Mesothelial cell of epicardium (in vitro differentiated cells): Measurements from ENCODE around the gene POLRMT. TPM values are rescaled to one million over a fixed set of nuclear protein-coding genes. Genes with fewer than 3 reads are reported as not detected.

Experiments
- DNase-seq, 2 experiments: peaks; one replicate each; pipeline ENCODE4 v3.0.0; 2021; ENCODE audit warnings: low spot score in 2 of 2; ENCODE audit not compliant: unreplicated experiment in 2 of 2
- H3K27ac Mint-ChIP-seq: 2 replicates; pipeline ENCODE4 v1.8.0; 2021; ENCODE audit warnings: mixed read lengths
- H3K27me3 Mint-ChIP-seq: 2 replicates; pipeline ENCODE4 v1.8.0; 2021; ENCODE audit warnings: low read depth, mixed read lengths
- H3K36me3 Mint-ChIP-seq: 2 replicates; pipeline ENCODE4 v1.8.0; 2021; ENCODE audit warnings: mixed read lengths
- H3K4me1 Mint-ChIP-seq: 2 replicates; pipeline ENCODE4 v1.8.0; 2021; ENCODE audit warnings: mixed read lengths
- H3K4me3 Mint-ChIP-seq: 2 replicates; pipeline ENCODE4 v1.8.0; 2021; ENCODE audit warnings: mild to moderate bottlenecking, moderate library complexity, mixed read lengths
- H3K9me3 Mint-ChIP-seq: 2 replicates; pipeline ENCODE4 v1.8.0; 2021; ENCODE audit warnings: mixed read lengths
- CTCF ChIP-seq: fragments of 200-600 bp; sonication (generic); IDR thresholded peaks from one replicate; pipeline ENCODE4 v1.5.0; 2021; ENCODE audit warnings: antibody characterized with exemption; ENCODE audit not compliant: unreplicated experiment
- total RNA-seq: library from RNA; stranded (reverse); gene quantifications from 3 replicates; pipeline ENCODE4 v1.2.1, GENCODE V29; 2021

POLRMT gene
- total RNA-seq, 1 donor from 2014 or later: 56.4 TPM

- no peak overlapping the region for H3K27ac Mint-ChIP-seq
- H3K4me1 Mint-ChIP-seq: peaks cover 4% of the 10 kb centered on the region
- peaks cover 23% of the 10 kb centered on the region for H3K36me3 Mint-ChIP-seq
- no peak for DNase-seq
- no peak for TF ChIP-seq CTCF
- no peaks in the 10 kb centered on the region for H3K27me3 Mint-ChIP-seq
- no peaks in the 10 kb centered on the region for H3K9me3 Mint-ChIP-seq
- no peak overlapping the region for H3K4me3 Mint-ChIP-seq
These were observed 20.4 kb downstream of the POLRMT start for GRCh38 chr19:612941-613340.

GRCh38 chr19:611481-611868 is 21.9 kb downstream of the POLRMT start:
- no peak overlapping the region for H3K4me3 Mint-ChIP-seq
- peaks cover 4% of the 10 kb centered on the region for H3K4me1 Mint-ChIP-seq
- TF ChIP-seq CTCF: no peak
- H3K27ac Mint-ChIP-seq: no peak overlapping the region
- H3K9me3 Mint-ChIP-seq: no peaks in the 10 kb centered on the region
- no peak for DNase-seq
- H3K27me3 Mint-ChIP-seq: no peaks in the 10 kb centered on the region
- peaks cover 20% of the 10 kb centered on the region for H3K36me3 Mint-ChIP-seq

GRCh38 chr19:610801-611480 is 22.4 kb downstream of the POLRMT start:
- peaks cover 4% of the 10 kb centered on the region for H3K4me1 Mint-ChIP-seq
- no peak for DNase-seq

GRCh38 chr19:610071-610800 is 23.1 kb downstream of the POLRMT start:
- Mint-ChIP-seq H3K9me3 (no peaks in the 10 kb centered on the region), H3K27me3 (no peaks in the 10 kb centered on the region), H3K4me3 (no peak overlapping the region), H3K36me3 (peaks cover 17% of the 10 kb centered on the region), H3K27ac (no peak overlapping the region), H3K4me1 (peaks cover 4% of the 10 kb centered on the region)
- DNase-seq: no peak
- TF ChIP-seq CTCF: no peak

More at GRCh38 chr19:610801-611480, 22.4 kb downstream of the POLRMT start:
- Mint-ChIP-seq H3K36me3 (peaks cover 20% of the 10 kb centered on the region), H3K27me3 (no peaks in the 10 kb centered on the region), H3K27ac (peak overlapping the region; percentile 54), H3K9me3 (no peaks in the 10 kb centered on the region), H3K4me3 (no peak overlapping the region)
- TF ChIP-seq CTCF: no peak

GRCh38 chr19:609004-609346 is 24.4 kb downstream of the POLRMT start:
- Mint-ChIP-seq H3K4me1 (peaks cover 4% of the 10 kb centered on the region), H3K27ac (no peak overlapping the region), H3K4me3 (no peak overlapping the region), H3K27me3 (no peaks in the 10 kb centered on the region), H3K9me3 (no peaks in the 10 kb centered on the region), H3K36me3 (peaks cover 7% of the 10 kb centered on the region)
- no peak for DNase-seq
- no peak for TF ChIP-seq CTCF
